Body of pancreas (tissue), 4 donors: ENCODE measurements around the gene RASGRP3.

Source experiments
- CTCF ChIP-seq, 7 experiments: fragments of 450-650 bp in 4 of 7; fragments of 200-600 bp in 3 of 7; sonication (generic) in 3 of 7; IDR thresholded peaks; one replicate each; pipeline ENCODE4 v1.5.1; 2016 to 2019; ENCODE audit warnings: antibody characterized with exemption in 7 of 7
- POLR2A ChIP-seq, 3 donors: fragments of 450-650 bp; IDR thresholded peaks; one replicate each; pipeline ENCODE4 v1.6.1; 2016; ENCODE audit warnings: antibody characterized with exemption in 3 of 3, mild to moderate bottlenecking in 2 of 3

- TF ChIP-seq CTCF (IDR thresholded peaks at IDR 0.05) (no peak), POLR2A (IDR thresholded peaks at IDR 0.05) (no peak)
Measured at GRCh38 chr2:33500177-33500576, 23.7 kb downstream of the RASGRP3 start.
